Left forelimb (tissue), 1 donor: ENCODE measurements around the gene VAV3.

Experiments
- DNase-seq: peaks from one replicate; pipeline ENCODE4 v3.0.0-alpha.2; 2018; ENCODE audit warnings: low spot score

Gene VAV3

GRCh38 chr1:107531065-107531908 lies 433.7 kb downstream of the VAV3 start:
- DNase-seq: no peak

- DNase-seq: no peak
These were observed 434.4 kb downstream of the VAV3 start for GRCh38 chr1:107530543-107530942.

GRCh38 chr1:107529511-107530149 lies 435.4 kb downstream of the VAV3 start:
- DNase-seq: no peak

GRCh38 chr1:107526524-107527198 lies 438.3 kb downstream of the VAV3 start:
- no peak for DNase-seq

GRCh38 chr1:107525961-107526360 lies 439.0 kb downstream of the VAV3 start:
- DNase-seq: no peak

- DNase-seq: no peak
These were observed 439.8 kb downstream of the VAV3 start for GRCh38 chr1:107525145-107525544.

- DNase-seq: no peak
These were observed 440.7 kb downstream of the VAV3 start for GRCh38 chr1:107524301-107524700.

- no peak for DNase-seq
These were observed 441.2 kb downstream of the VAV3 start for GRCh38 chr1:107523736-107524135.

GRCh38 chr1:107523061-107523460 lies 441.9 kb downstream of the VAV3 start:
- DNase-seq: no peak
